ENCODE data around the gene GSTP1.

- TF ChIP-seq CTCF (IDR thresholded peaks at IDR 0.05) (no peak), POLR2A (IDR thresholded peaks at IDR 0.05) (no peak)
Measured at GRCh38 chr11:67605231-67606011, 21.8 kb downstream of the GSTP1 start.

All from uterus (tissue), 2 donors.